Peyer's patch (tissue), 4 donors: ENCODE results near the gene AGER. TPM values are rescaled to one million over a fixed set of nuclear protein-coding genes. Genes with fewer than 3 reads are reported as not detected.

Experiments
- DNase-seq, 3 donors: peaks; one replicate each; pipeline ENCODE4 v3.0.0-alpha.2; 2017 to 2019
- H3K27ac ChIP-seq, 4 donors: fragments of 200-600 bp; sonication (generic); one replicate each; pipeline ENCODE4 v1.5.1; 2016 to 2019
- H3K27me3 ChIP-seq, 2 donors: fragments of 200-600 bp; sonication (generic); one replicate each; pipeline ENCODE4 v1.5.1; 2019
- H3K36me3 ChIP-seq, 3 donors: fragments of 200-600 bp; sonication (generic); one replicate each; pipeline ENCODE4 v1.5.1; 2016 to 2019
- H3K4me1 ChIP-seq, 4 donors: fragments of 200-600 bp; sonication (generic); one replicate each; pipeline ENCODE4 v1.5.1; 2016 to 2019
- H3K4me3 ChIP-seq, 4 donors: fragments of 200-600 bp; sonication (generic); 1 replicate in 3 of 4; 2 replicates in 1 of 4; pipeline ENCODE4 v1.5.1; 2016 to 2019; ENCODE audit warnings: mild to moderate bottlenecking in 1 of 4
- H3K9me3 ChIP-seq, 4 donors: fragments of 200-600 bp; sonication (generic); one replicate each; pipeline ENCODE4 v1.5.1; 2016 to 2019; ENCODE audit warnings: mild to moderate bottlenecking in 1 of 4
- CTCF ChIP-seq, 6 experiments: fragments of 450-650 bp in 4 of 6; fragments of 200-600 bp in 2 of 6; sonication (generic) in 1 of 6; IDR thresholded peaks; one replicate each; pipeline ENCODE4 v1.5.1; 2017 to 2019; ENCODE audit warnings: antibody characterized with exemption in 6 of 6, mild to moderate bottlenecking in 3 of 6, moderate library complexity in 1 of 6
- POLR2A ChIP-seq, 2 donors: fragments of 450-650 bp; IDR thresholded peaks; one replicate each; pipeline ENCODE4 v1.5.1; 2017; ENCODE audit warnings: antibody characterized with exemption in 2 of 2, mild to moderate bottlenecking in 2 of 2, moderate library complexity in 2 of 2
- total RNA-seq, 4 donors: library from RNA; depleted of rRNA; stranded (reverse); fragments of >200 nt; gene quantifications; one replicate each; pipeline ENCODE4 v1.1.0, GENCODE V29; 2016

AGER gene
- total RNA-seq, 4 donors from 2014 or later = 2.8 to 31.4 (median 9.2) TPM

- no peak overlapping the region for H3K27ac ChIP-seq
- no peak for DNase-seq
Measured at GRCh38 chr6:32156891-32157290, 27.2 kb downstream of the AGER start.

GRCh38 chr6:32154514-32155161 is 29.4 kb downstream of the AGER start:
- peaks cover 0 to 30% (median 5%) of the 10 kb centered on the region in 4 donors for H3K4me1 ChIP-seq
- TF ChIP-seq POLR2A (IDR thresholded peaks at IDR 0.05) (no peak), CTCF (IDR thresholded peaks at IDR 0.05) (peak; percentile 52 to 84 (median 65))
- peak overlapping the region; percentile 72 to 85 (median 78) for H3K27ac ChIP-seq
- H3K36me3 ChIP-seq = peaks cover 0 to 34% (median 0%) of the 10 kb centered on the region in 3 donors
- no peaks in the 10 kb centered on the region for H3K27me3 ChIP-seq
- H3K4me3 ChIP-seq = peak overlapping the region; percentile 50 to 74 (median 69)
- DNase-seq = peak; percentile 78 to 90 (median 81)
- no peaks in the 10 kb centered on the region for H3K9me3 ChIP-seq

More at GRCh38 chr6:32156891-32157290, 27.2 kb downstream of the AGER start:
- Histone ChIP-seq H3K4me1 (peaks cover 0 to 27% (median 5%) of the 10 kb centered on the region in 4 donors), H3K27me3 (no peaks in the 10 kb centered on the region), H3K4me3 (no peak overlapping the region), H3K9me3 (no peaks in the 10 kb centered on the region), H3K36me3 (peaks cover 0 to 44% (median 0%) of the 10 kb centered on the region in 3 donors)
- TF ChIP-seq POLR2A (IDR thresholded peaks at IDR 0.05) (no peak), CTCF (IDR thresholded peaks at IDR 0.05) (no peak)

GRCh38 chr6:32153564-32154513 is 30.2 kb downstream of the AGER start, which contains the start of gene PPT2:
Gene PPT2, plus strand, starts transcription at chr6:32154141. Its CDS starts 454 bp downstream, at chr6:32154595.
- Histone ChIP-seq H3K27me3 (no peaks in the 10 kb centered on the region), H3K27ac (peak within 1 kb of the TSS; percentile 72 to 85 (median 78)), H3K9me3 (no peaks in the 10 kb centered on the region), H3K4me3 (peak within 1 kb of the TSS; percentile 50 to 74 (median 69)), H3K4me1 (peaks cover 0 to 30% (median 5%) of the 10 kb centered on the region in 4 donors), H3K36me3 (peaks cover 0 to 30% (median 0%) of the 10 kb centered on the region in 3 donors)
- peak in 1 of 2 donors; percentile 20 for TF ChIP-seq POLR2A (IDR thresholded peaks at IDR 0.05)
- peak in 2 of 6 experiments; percentile 24 to 31 for TF ChIP-seq CTCF (IDR thresholded peaks at IDR 0.05)
- peak; percentile 73 to 90 (median 81) for DNase-seq

- H3K9me3 ChIP-seq = no peaks in the 10 kb centered on the region
- TF ChIP-seq POLR2A (IDR thresholded peaks at IDR 0.05) (no peak), CTCF (IDR thresholded peaks at IDR 0.05) (no peak)
- peaks cover 0 to 30% (median 5%) of the 10 kb centered on the region in 4 donors for H3K4me1 ChIP-seq
- H3K4me3 ChIP-seq = peak overlapping the region; percentile 50 to 74 (median 69)
- peak overlapping the region; percentile 72 to 85 (median 78) for H3K27ac ChIP-seq
- DNase-seq = no peak
- peaks cover 0 to 21% (median 0%) of the 10 kb centered on the region in 3 donors for H3K36me3 ChIP-seq
- no peaks in the 10 kb centered on the region for H3K27me3 ChIP-seq
Measured at GRCh38 chr6:32152769-32153563, 31.1 kb downstream of the AGER start.
